ENCODE results near the gene OR1L1. TPM values are rescaled to one million over a fixed set of nuclear protein-coding genes. Genes with fewer than 3 reads are reported as not detected.

Gene OR1L1
- total RNA-seq, 4 donors from 2014 or later: not detected

DNA sequence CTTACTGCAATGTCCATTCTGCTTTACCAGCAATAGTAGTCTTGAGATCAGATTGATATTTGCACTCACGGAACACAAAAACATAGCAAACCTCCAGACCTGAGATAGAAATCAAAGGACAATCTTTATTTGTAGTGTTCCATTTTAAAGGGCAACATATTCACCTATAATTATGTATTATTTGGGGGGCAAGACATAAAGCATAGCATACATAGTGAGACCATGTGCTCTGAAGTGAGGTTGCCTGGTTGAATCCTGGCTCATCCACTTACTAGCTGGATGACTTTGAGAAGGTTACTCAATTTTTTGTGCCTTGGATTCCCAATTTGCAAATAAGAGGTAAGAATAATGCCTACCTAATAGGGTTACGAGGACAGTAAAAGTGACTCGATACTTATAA, 4.0 kb upstream of the OR1L1 start, which contains the start of gene OR1B1:
Gene OR1B1, minus strand, starts transcription at position 101 of the 400 bp plus-strand sequence.
- TF ChIP-seq POLR2A (IDR thresholded peaks at IDR 0.05) (no peak), CTCF (IDR thresholded peaks at IDR 0.05 in 4 of 5, conservative IDR thresholded peaks at IDR 0.05 in 1 of 5) (no peak)
- DNase-seq (no peak), ATAC-seq (no peak)
- H3K4me1 ChIP-seq: no peaks in the 10 kb centered on the region
- H3K36me3 ChIP-seq: no peaks in the 10 kb centered on the region
- no peak within 1 kb of the TSS for H3K4me3 ChIP-seq
- no peaks in the 10 kb centered on the region for H3K9me3 ChIP-seq
- intact Hi-C loops (cut with DNase I; ENCODE audit: low total_unique reads) (no loop called here), in situ Hi-C loops (cut with MboI; ENCODE audit: low sequenced_read_pairs in 4 of 4) (no loop called here)
- H3K27ac ChIP-seq: no peak within 1 kb of the TSS
- no peaks in the 10 kb centered on the region for H3K27me3 ChIP-seq

GRCh38 chr9:122672481-122672880, 11.0 kb downstream of the OR1L1 start:
- Histone ChIP-seq H3K36me3 (no peaks in the 10 kb centered on the region), H3K27ac (no peak overlapping the region), H3K27me3 (no peaks in the 10 kb centered on the region), H3K4me1 (no peaks in the 10 kb centered on the region), H3K4me3 (no peak overlapping the region), H3K9me3 (peaks cover 0 to 4% (median 0%) of the 10 kb centered on the region in 3 donors)
- TF ChIP-seq CTCF (IDR thresholded peaks at IDR 0.05 in 4 of 5, conservative IDR thresholded peaks at IDR 0.05 in 1 of 5): no peak
- no peak for TF ChIP-seq POLR2A (IDR thresholded peaks at IDR 0.05)
- DNase-seq (no peak), ATAC-seq (no peak)
- intact Hi-C loops (cut with DNase I; ENCODE audit: low total_unique reads) (no loop called here), in situ Hi-C loops (cut with MboI; ENCODE audit: low sequenced_read_pairs in 4 of 4) (no loop called here)

GRCh38 chr9:122684851-122685250, 23.3 kb downstream of the OR1L1 start:
- Histone ChIP-seq H3K27me3 (no peaks in the 10 kb centered on the region), H3K36me3 (no peaks in the 10 kb centered on the region), H3K4me1 (no peaks in the 10 kb centered on the region), H3K9me3 (no peaks in the 10 kb centered on the region), H3K4me3 (no peak overlapping the region), H3K27ac (no peak overlapping the region)
- intact Hi-C loops (cut with DNase I; ENCODE audit: low total_unique reads) (no loop called here), in situ Hi-C loops (cut with MboI; ENCODE audit: low sequenced_read_pairs in 4 of 4) (no loop called here)
- no peak for DNase-seq
- no peak for ATAC-seq
- TF ChIP-seq POLR2A (IDR thresholded peaks at IDR 0.05): no peak
- TF ChIP-seq CTCF (IDR thresholded peaks at IDR 0.05 in 4 of 5, conservative IDR thresholded peaks at IDR 0.05 in 1 of 5): no peak

DNA sequence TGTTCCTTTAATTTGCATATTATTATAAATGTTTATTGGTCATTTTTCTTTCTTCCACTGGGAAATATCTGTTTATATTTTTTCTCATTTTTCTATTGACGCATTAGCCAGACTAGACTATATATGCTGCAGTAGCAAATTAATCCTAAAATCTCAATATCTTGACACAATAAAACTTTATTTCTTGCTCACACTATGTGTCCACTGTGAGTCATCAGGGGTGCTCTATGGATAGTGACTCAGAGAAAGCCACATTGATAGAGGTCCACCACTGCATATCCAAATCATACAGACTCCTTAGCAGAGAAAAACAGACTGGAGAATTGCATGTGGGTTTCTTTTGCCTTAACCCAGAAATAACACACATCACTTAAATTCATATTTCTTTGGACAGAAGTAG, 34.2 kb downstream of the OR1L1 start:
- in situ Hi-C loops (cut with MboI; ENCODE audit: low sequenced_read_pairs in 4 of 4): no loop called here
- intact Hi-C loops (cut with DNase I; ENCODE audit: low total_unique reads): no loop called here
- DNase-seq: no peak
- Histone ChIP-seq H3K9me3 (peaks cover 0 to 11% (median 0%) of the 10 kb centered on the region in 3 donors), H3K36me3 (no peaks in the 10 kb centered on the region), H3K27ac (no peak overlapping the region), H3K27me3 (no peaks in the 10 kb centered on the region), H3K4me3 (no peak overlapping the region), H3K4me1 (no peaks in the 10 kb centered on the region)
- TF ChIP-seq CTCF (IDR thresholded peaks at IDR 0.05 in 4 of 5, conservative IDR thresholded peaks at IDR 0.05 in 1 of 5) (no peak), POLR2A (IDR thresholded peaks at IDR 0.05) (no peak)
- no peak for ATAC-seq

Other genes with a start within 250 kb of the OR1L1 start
- not detected for gene OR1J1, start 183.8 kb upstream of the OR1L1 start, total RNA-seq
- not detected for gene OR1J2, start 150.9 kb upstream of the OR1L1 start, total RNA-seq
- gene OR1J4, start 142.6 kb upstream of the OR1L1 start, total RNA-seq: not detected
- not detected for gene OR1N1, start 134.4 kb upstream of the OR1L1 start, total RNA-seq
- gene OR1N2, start 108.6 kb upstream of the OR1L1 start, total RNA-seq: not detected
- not detected for gene OR1L8, start 78.3 kb upstream of the OR1L1 start, total RNA-seq
- gene OR1Q1, start 47.0 kb upstream of the OR1L1 start, total RNA-seq: not detected
- not detected for gene OR1B1, start 4.1 kb upstream of the OR1L1 start, total RNA-seq
- not detected for gene OR1L3, start 13.4 kb downstream of the OR1L1 start, total RNA-seq
- not detected for gene OR1L4, start 62.3 kb downstream of the OR1L1 start, total RNA-seq
- not detected for gene OR1L6, start 80.6 kb downstream of the OR1L1 start, total RNA-seq
- not detected for gene OR5C1, start 127.2 kb downstream of the OR1L1 start, total RNA-seq
- not detected for gene OR1K1, start 138.4 kb downstream of the OR1L1 start, total RNA-seq
- gene PDCL, start 166.9 kb downstream of the OR1L1 start, total RNA-seq: 10 to 100 TPM in 1 of 4 donors, 1 to 10 TPM in 3; 3.3 to 10.7 (median 5.6) TPM
- 10 to 100 TPM; 29.4 to 45.2 (median 36.6) TPM for gene RC3H2, start 243.6 kb downstream of the OR1L1 start, total RNA-seq